HepG2 (cell line): ENCODE data around the gene SUN5. TPM values are rescaled to one million over a fixed set of nuclear protein-coding genes. Genes with fewer than 3 reads are reported as not detected.
A peak's percentile ranks its signal among the peaks of the same experiment; 100 is the strongest.

ENCODE experiments used
- FOSL2 ChIP-seq: sonication (generic); formaldehyde crosslinking; IDR thresholded peaks from 2 replicates; pipeline ENCODE4 v1.4.0; 2020; ENCODE audit warnings: missing genetic modification reagents
- GABPB1 ChIP-seq: IDR thresholded peaks from 2 replicates; pipeline ENCODE4 v1.6.1; 2016; ENCODE audit warnings: mild to moderate bottlenecking, missing genetic modification reagents, moderate library complexity, missing compliant biosample characterization
- KDM2A ChIP-seq: sonication (generic); formaldehyde crosslinking; IDR thresholded peaks from 2 replicates; pipeline ENCODE4 v1.4.0; 2020; ENCODE audit warnings: low read depth, missing genetic modification reagents, borderline replicate concordance
- MATR3 ChIP-seq: sonication (generic); formaldehyde crosslinking; IDR thresholded peaks from 2 replicates; pipeline ENCODE4 v1.4.0; 2020; ENCODE audit warnings: missing genetic modification reagents
- MED1 ChIP-seq: sonication (generic); formaldehyde crosslinking; IDR thresholded peaks from 2 replicates; pipeline ENCODE4 v1.4.0; 2020; ENCODE audit warnings: missing genetic modification reagents
- MED8 ChIP-seq: sonication (generic); formaldehyde crosslinking; IDR thresholded peaks from 2 replicates; pipeline ENCODE4 v1.8.1; 2023; ENCODE audit warnings: mild to moderate bottlenecking, missing genetic modification reagents; ENCODE audit not compliant: insufficient replicate concordance
- MIXL1 ChIP-seq: IDR thresholded peaks from 2 replicates; pipeline ENCODE4 v1.6.1; 2016
- NCOA1 ChIP-seq: sonication (generic); formaldehyde crosslinking; IDR thresholded peaks from 2 replicates; pipeline ENCODE4 v1.9.0; 2021; ENCODE audit warnings: missing genetic modification reagents
- NCOA2 ChIP-seq: sonication (generic); formaldehyde crosslinking; IDR thresholded peaks from 2 replicates; pipeline ENCODE4 v1.8.0; 2022; ENCODE audit warnings: inconsistent platforms
- NONO ChIP-seq, 2 experiments: fragments of 450-650 bp in 1 of 2; sonication (generic) in 1 of 2; formaldehyde crosslinking in 1 of 2; IDR thresholded peaks in 1 of 2; conservative IDR thresholded peaks in 1 of 2; 2 replicates each; pipeline versions ENCODE4 v1.6.1 to v1.8.0; 2017 to 2022; ENCODE audit warnings: mild to moderate bottlenecking in 1 of 2, missing genetic modification reagents in 1 of 2, moderate library complexity in 1 of 2
- NR2F6 ChIP-seq, 2 experiments: IDR thresholded peaks; 2 replicates each; pipeline ENCODE4 v1.6.1; 2016; ENCODE audit warnings: antibody characterized with exemption in 1 of 2, mild to moderate bottlenecking in 1 of 2
- RXRB ChIP-seq: IDR thresholded peaks from 2 replicates; pipeline ENCODE4 v1.6.1; 2016; ENCODE audit warnings: borderline replicate concordance, missing genetic modification reagents, missing compliant biosample characterization
- SP1 ChIP-seq, 2 experiments: fragments of 450-650 bp in 1 of 2; sonication (generic) in 1 of 2; formaldehyde crosslinking in 1 of 2; IDR thresholded peaks; 2 replicates each; pipeline versions ENCODE4 v1.4.0 to v1.6.1; 2016 to 2020; ENCODE audit warnings: missing genetic modification reagents in 1 of 2
- SP5 ChIP-seq: IDR thresholded peaks from 2 replicates; pipeline ENCODE4 v1.6.1; 2016; ENCODE audit warnings: low read depth, borderline replicate concordance
- TFDP1 ChIP-seq: IDR thresholded peaks from 2 replicates; pipeline ENCODE4 v1.6.1; 2016; ENCODE audit warnings: missing compliant biosample characterization, missing genetic modification reagents, borderline replicate concordance
- ZFP41 ChIP-seq: sonication (generic); formaldehyde crosslinking; IDR thresholded peaks from 2 replicates; pipeline ENCODE4 v1.4.0; 2020; ENCODE audit warnings: mild to moderate bottlenecking, missing genetic modification reagents, borderline replicate concordance
- ZFX ChIP-seq: sonication (generic); formaldehyde crosslinking; IDR thresholded peaks from 2 replicates; pipeline ENCODE4 v1.4.0; 2020; ENCODE audit warnings: mild to moderate bottlenecking, low read depth, missing genetic modification reagents, moderate library complexity
- ZNF331 ChIP-seq: sonication (generic); formaldehyde crosslinking; IDR thresholded peaks from 2 replicates; pipeline ENCODE4 v1.4.0; 2020; ENCODE audit warnings: missing genetic modification reagents
- ZNF572 ChIP-seq: sonication (generic); formaldehyde crosslinking; IDR thresholded peaks from 2 replicates; pipeline ENCODE4 v1.5.1; 2020; ENCODE audit warnings: mild to moderate bottlenecking, missing genetic modification reagents
- ZNF768 ChIP-seq: sonication (generic); formaldehyde crosslinking; IDR thresholded peaks from 2 replicates; pipeline ENCODE4 v1.4.0; 2020; ENCODE audit warnings: missing genetic modification reagents
- polyA plus RNA-seq, 8 experiments: library from polyadenylated mRNA; depleted of rRNA in 3 of 8; stranded (reverse) in 7 of 8; unstranded in 1 of 8; fragments of >200 nt; fragmentation: Illumina TruSeq in 4 of 8; extraction: Trizol in 4 of 8; gene quantifications; 2 replicates each; pipeline versions ENCODE4 v1.2.1 to v1.2.3, GENCODE V29; 2011 to 2016; ENCODE audit warnings: low read depth in 4 of 8, missing spikeins in 1 of 8, mixed read lengths in 1 of 8; ENCODE audit not compliant: insufficient read depth in 1 of 8
- total RNA-seq, 5 experiments: library from RNA; depleted of rRNA; stranded (reverse); fragments of >200 nt; fragmentation: Illumina TruSeq; extraction: Trizol; gene quantifications; 2 replicates each; pipeline ENCODE4 v1.2.3, GENCODE V29; 2016; ENCODE audit warnings: low read depth in 1 of 5
- TF ChIP-seq, protein P1 (sequence below): sonication (generic); formaldehyde crosslinking; IDR thresholded peaks from 2 replicates; pipeline ENCODE4 v1.4.0; 2020; ENCODE audit warnings: low read depth, missing genetic modification reagents
- TF ChIP-seq, protein P2 (sequence below): sonication (generic); formaldehyde crosslinking; IDR thresholded peaks from 2 replicates; pipeline ENCODE4 v1.5.0; 2020; ENCODE audit warnings: missing genetic modification reagents, mild to moderate bottlenecking, borderline replicate concordance

Gene SUN5
- total and polyA plus RNA-seq, 2 of the 13 experiments (the other 11 are each of a cell fraction or from before 2014, with no cell fraction given) = not detected

- peak; percentile 29; the same call in 1 of the 2 replicates for TF ChIP-seq ZNF768 (CRISPR knock-in tag)
- TF ChIP-seq NCOA2 (CRISPR knock-in tag) = no peak
- TF ChIP-seq MED1 (CRISPR knock-in tag) = peak; percentile 28; the same call in 1 of the 2 replicates
- TF ChIP-seq, protein P1, sequence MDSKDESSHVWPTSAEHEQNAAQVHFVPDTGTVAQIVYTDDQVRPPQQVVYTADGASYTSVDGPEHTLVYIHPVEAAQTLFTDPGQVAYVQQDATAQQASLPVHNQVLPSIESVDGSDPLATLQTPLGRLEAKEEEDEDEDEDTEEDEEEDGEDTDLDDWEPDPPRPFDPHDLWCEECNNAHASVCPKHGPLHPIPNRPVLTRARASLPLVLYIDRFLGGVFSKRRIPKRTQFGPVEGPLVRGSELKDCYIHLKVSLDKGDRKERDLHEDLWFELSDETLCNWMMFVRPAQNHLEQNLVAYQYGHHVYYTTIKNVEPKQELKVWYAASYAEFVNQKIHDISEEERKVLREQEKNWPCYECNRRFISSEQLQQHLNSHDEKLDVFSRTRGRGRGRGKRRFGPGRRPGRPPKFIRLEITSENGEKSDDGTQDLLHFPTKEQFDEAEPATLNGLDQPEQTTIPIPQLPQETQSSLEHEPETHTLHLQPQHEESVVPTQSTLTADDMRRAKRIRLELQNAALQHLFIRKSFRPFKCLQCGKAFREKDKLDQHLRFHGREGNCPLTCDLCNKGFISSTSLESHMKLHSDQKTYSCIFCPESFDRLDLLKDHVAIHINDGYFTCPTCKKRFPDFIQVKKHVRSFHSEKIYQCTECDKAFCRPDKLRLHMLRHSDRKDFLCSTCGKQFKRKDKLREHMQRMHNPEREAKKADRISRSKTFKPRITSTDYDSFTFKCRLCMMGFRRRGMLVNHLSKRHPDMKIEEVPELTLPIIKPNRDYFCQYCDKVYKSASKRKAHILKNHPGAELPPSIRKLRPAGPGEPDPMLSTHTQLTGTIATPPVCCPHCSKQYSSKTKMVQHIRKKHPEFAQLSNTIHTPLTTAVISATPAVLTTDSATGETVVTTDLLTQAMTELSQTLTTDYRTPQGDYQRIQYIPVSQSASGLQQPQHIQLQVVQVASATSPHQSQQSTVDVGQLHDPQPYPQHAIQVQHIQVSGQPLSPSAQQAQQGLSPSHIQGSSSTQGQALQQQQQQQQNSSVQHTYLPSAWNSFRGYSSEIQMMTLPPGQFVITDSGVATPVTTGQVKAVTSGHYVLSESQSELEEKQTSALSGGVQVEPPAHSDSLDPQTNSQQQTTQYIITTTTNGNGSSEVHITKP = 0 out of 2 replicates have a peak, but pooled peaks have one; percentile 57
- TF ChIP-seq SP5 = peak; percentile 91
- TF ChIP-seq TFDP1 (CRISPR knock-in tag) = peak; percentile 30; the same call in 1 of the 2 replicates
- TF ChIP-seq GABPB1 = 0 out of 2 replicates have a peak, but pooled peaks have one; percentile 25
- TF ChIP-seq NR2F6 (IDR thresholded peaks at IDR 0.05) = no peak
- TF ChIP-seq NR2F6 (CRISPR knock-in tag; IDR thresholded peaks at IDR 0.05) = peak; percentile 58; the same call in 1 of the 2 replicates
- peak; percentile 63; the same call in 1 of the 2 replicates for TF ChIP-seq FOSL2 (CRISPR knock-in tag)
- peak; percentile 51; the same call in 1 of the 2 replicates for TF ChIP-seq ZNF572 (CRISPR knock-in tag)
- no peak for TF ChIP-seq MIXL1 (CRISPR knock-in tag)
- no peak for TF ChIP-seq SP1 (IDR thresholded peaks at IDR 0.05)
- peak; percentile 33; the same call in 1 of the 2 replicates for TF ChIP-seq SP1 (CRISPR knock-in tag; IDR thresholded peaks at IDR 0.05)
- TF ChIP-seq MED8 = no peak
- TF ChIP-seq RXRB (CRISPR knock-in tag) = peak; percentile 44; the same call in 1 of the 2 replicates
- TF ChIP-seq NCOA1 (CRISPR knock-in tag) = no peak
- TF ChIP-seq KDM2A (CRISPR knock-in tag) = 0 out of 2 replicates have a peak, but pooled peaks have one; percentile 13
- TF ChIP-seq ZFX (CRISPR knock-in tag) = peak; percentile 82
- no peak for TF ChIP-seq ZFP41 (CRISPR knock-in tag)
- TF ChIP-seq, protein P2, sequence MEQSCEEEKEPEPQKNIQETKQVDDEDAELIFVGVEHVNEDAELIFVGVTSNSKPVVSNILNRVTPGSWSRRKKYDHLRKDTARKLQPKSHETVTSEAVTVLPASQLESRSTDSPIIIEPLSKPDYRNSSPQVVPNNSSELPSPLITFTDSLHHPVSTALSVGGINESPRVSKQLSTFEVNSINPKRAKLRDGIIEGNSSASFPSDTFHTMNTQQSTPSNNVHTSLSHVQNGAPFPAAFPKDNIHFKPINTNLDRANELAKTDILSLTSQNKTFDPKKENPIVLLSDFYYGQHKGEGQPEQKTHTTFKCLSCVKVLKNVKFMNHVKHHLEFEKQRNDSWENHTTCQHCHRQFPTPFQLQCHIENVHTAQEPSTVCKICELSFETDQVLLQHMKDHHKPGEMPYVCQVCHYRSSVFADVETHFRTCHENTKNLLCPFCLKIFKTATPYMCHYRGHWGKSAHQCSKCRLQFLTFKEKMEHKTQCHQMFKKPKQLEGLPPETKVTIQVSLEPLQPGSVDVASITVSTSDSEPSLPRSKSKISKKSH (CRISPR knock-in tag) = 0 out of 2 replicates have a peak, but pooled peaks have one; percentile 24
- no peak for TF ChIP-seq MATR3
- TF ChIP-seq ZNF331 = peak; percentile 84
- no peak for TF ChIP-seq NONO (IDR thresholded peaks at IDR 0.05)
- TF ChIP-seq NONO (CRISPR knock-in tag; conservative IDR thresholded peaks at IDR 0.05) = peak; percentile 44; the same call in 1 of the 2 replicates
Measured at GRCh38 chr20:32975698-32976674, 28.2 kb downstream of the SUN5 start (continued).
